ENCODE measurements around the gene SPN. TPM values are rescaled to one million over a fixed set of nuclear protein-coding genes. Genes with fewer than 3 reads are reported as not detected.
"Not testable (repeated sequence)": the region's sequence is repeated elsewhere in the genome, so short reads cannot be mapped to it uniquely, and the experiment has no call there.

Gene SPN
- total RNA-seq, 1 donor from 2014 or later, result 1.5 TPM

GRCh38 chr16:29649588-29650494 lies 13.2 kb upstream of the SPN start:
- no peak for DNase-seq (ENCODE audit: low spot score)
- H3K4me3 Mint-ChIP-seq (ENCODE audit: unreplicated experiment), result no peak overlapping the region
- no peak overlapping the region for H3K27ac Mint-ChIP-seq (ENCODE audit: unreplicated experiment)
- H3K36me3 Mint-ChIP-seq (ENCODE audit: low read depth, unreplicated experiment), result no peaks in the 10 kb centered on the region
- H3K4me1 Mint-ChIP-seq (ENCODE audit: unreplicated experiment), result peaks cover 5% of the 10 kb centered on the region
- TF ChIP-seq, protein P1, sequence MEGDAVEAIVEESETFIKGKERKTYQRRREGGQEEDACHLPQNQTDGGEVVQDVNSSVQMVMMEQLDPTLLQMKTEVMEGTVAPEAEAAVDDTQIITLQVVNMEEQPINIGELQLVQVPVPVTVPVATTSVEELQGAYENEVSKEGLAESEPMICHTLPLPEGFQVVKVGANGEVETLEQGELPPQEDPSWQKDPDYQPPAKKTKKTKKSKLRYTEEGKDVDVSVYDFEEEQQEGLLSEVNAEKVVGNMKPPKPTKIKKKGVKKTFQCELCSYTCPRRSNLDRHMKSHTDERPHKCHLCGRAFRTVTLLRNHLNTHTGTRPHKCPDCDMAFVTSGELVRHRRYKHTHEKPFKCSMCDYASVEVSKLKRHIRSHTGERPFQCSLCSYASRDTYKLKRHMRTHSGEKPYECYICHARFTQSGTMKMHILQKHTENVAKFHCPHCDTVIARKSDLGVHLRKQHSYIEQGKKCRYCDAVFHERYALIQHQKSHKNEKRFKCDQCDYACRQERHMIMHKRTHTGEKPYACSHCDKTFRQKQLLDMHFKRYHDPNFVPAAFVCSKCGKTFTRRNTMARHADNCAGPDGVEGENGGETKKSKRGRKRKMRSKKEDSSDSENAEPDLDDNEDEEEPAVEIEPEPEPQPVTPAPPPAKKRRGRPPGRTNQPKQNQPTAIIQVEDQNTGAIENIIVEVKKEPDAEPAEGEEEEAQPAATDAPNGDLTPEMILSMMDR (IDR thresholded peaks at IDR 0.05; ENCODE audit: unreplicated experiment), result no peak
- H3K27me3 Mint-ChIP-seq (ENCODE audit: unreplicated experiment), result peaks cover 4% of the 10 kb centered on the region
- no peaks in the 10 kb centered on the region for H3K9me3 Mint-ChIP-seq (ENCODE audit: unreplicated experiment)

- H3K27ac Mint-ChIP-seq (ENCODE audit: unreplicated experiment), result no peak overlapping the region
- no peak for DNase-seq (ENCODE audit: low spot score)
- TF ChIP-seq, protein P1 (IDR thresholded peaks at IDR 0.05; ENCODE audit: unreplicated experiment), result no peak
- no peaks in the 10 kb centered on the region for H3K36me3 Mint-ChIP-seq (ENCODE audit: low read depth, unreplicated experiment)
- peaks cover 5% of the 10 kb centered on the region for H3K4me1 Mint-ChIP-seq (ENCODE audit: unreplicated experiment)
- no peak overlapping the region for H3K4me3 Mint-ChIP-seq (ENCODE audit: unreplicated experiment)
- H3K27me3 Mint-ChIP-seq (ENCODE audit: unreplicated experiment), result peaks cover 2% of the 10 kb centered on the region
- H3K9me3 Mint-ChIP-seq (ENCODE audit: unreplicated experiment), result no peaks in the 10 kb centered on the region
These were observed 12.3 kb upstream of the SPN start for GRCh38 chr16:29650771-29651170.

DNA sequence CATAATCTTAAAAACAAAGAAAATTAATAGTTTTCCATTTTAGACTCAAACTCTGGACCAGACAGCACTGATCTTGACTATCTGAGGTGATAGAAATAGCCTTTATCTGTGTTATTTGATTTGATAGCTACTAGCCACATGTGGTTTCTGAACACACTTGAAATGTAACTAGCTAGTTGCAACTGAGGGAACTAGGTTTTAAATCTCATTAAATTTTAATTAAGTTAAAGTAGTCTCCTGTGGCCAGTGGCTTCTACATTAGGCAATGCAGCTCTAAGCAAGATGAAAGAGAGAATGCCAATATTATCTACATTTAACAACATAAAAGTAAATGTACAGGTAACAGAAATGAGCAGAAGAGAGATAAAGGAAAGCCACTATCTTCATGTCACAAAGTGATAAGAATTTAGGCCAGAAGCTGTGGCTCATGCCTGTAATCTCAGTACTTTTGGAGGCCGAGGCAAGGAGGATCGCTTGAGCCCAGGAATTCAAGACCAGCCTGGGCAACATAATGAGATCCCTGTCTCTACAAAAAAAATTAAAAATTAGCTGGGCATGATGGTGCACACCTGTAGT lies 11.2 kb upstream of the SPN start:
- TF ChIP-seq, protein P1 (IDR thresholded peaks at IDR 0.05; ENCODE audit: unreplicated experiment), result no peak
- no peak for DNase-seq (ENCODE audit: low spot score)
- no peak overlapping the region for H3K27ac Mint-ChIP-seq (ENCODE audit: unreplicated experiment)
- H3K9me3 Mint-ChIP-seq (ENCODE audit: unreplicated experiment), result no peaks in the 10 kb centered on the region
- no peak overlapping the region for H3K4me3 Mint-ChIP-seq (ENCODE audit: unreplicated experiment)
- peaks cover 2% of the 10 kb centered on the region for H3K27me3 Mint-ChIP-seq (ENCODE audit: unreplicated experiment)
- no peaks in the 10 kb centered on the region for H3K36me3 Mint-ChIP-seq (ENCODE audit: low read depth, unreplicated experiment)
- peaks cover 5% of the 10 kb centered on the region for H3K4me1 Mint-ChIP-seq (ENCODE audit: unreplicated experiment)

DNA sequence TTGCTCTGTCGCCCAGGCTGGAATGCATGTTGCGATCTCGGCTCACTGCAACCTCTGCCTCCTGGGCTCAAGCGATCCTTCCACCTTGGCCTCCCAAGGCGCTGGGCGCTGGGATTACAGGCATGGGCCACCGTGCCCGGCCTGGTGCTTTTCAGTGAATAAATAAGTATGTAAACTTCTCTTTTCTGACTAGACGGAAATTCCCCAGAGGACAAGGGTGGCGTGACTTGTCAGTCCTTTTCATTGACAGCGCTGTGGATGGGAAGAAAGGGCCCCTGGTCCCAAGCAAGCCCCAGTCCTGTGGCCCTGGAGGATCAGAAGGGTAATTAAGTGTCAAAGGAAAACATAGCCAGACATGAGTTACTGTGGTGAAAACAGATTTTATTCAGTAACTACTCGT lies 9.6 kb upstream of the SPN start:
- TF ChIP-seq, protein P1 (IDR thresholded peaks at IDR 0.05; ENCODE audit: unreplicated experiment), result no peak
- no peak for DNase-seq (ENCODE audit: low spot score)
- Mint-ChIP-seq H3K27ac (ENCODE audit: unreplicated experiment) (no peak overlapping the region), H3K4me1 (ENCODE audit: unreplicated experiment) (peaks cover 5% of the 10 kb centered on the region), H3K27me3 (ENCODE audit: unreplicated experiment) (peaks cover 2% of the 10 kb centered on the region), H3K9me3 (ENCODE audit: unreplicated experiment) (no peaks in the 10 kb centered on the region), H3K4me3 (ENCODE audit: unreplicated experiment) (no peak overlapping the region), H3K36me3 (ENCODE audit: low read depth, unreplicated experiment) (no peaks in the 10 kb centered on the region)

DNA sequence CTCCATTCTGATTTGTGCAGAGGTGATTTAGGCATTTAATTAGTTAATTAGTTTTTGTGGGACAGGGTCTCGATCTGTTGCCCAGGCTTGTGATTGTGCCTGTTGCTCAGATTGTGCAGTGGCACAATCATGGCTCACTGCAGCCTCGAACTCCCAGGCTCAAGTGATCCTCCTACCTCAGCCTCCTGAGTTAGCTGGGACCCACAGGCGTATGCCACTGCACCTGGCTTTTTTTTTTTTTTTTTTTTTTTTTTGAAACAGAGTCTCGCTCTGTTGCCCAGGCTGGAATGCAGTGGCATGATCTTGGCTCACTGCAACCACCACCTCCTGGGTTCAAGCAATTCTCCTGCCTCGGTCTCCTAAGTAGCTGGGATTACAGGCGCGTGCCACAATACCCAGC lies 9.2 kb upstream of the SPN start:
- H3K4me1 Mint-ChIP-seq (ENCODE audit: unreplicated experiment); H3K4me3 Mint-ChIP-seq (ENCODE audit: unreplicated experiment); H3K36me3 Mint-ChIP-seq (ENCODE audit: low read depth, unreplicated experiment): not testable (repeated sequence)

More for the DNA sequence above, 9.2 kb upstream of the SPN start:
- not testable (repeated sequence) for H3K9me3 Mint-ChIP-seq (ENCODE audit: unreplicated experiment); H3K27ac Mint-ChIP-seq (ENCODE audit: unreplicated experiment); H3K27me3 Mint-ChIP-seq (ENCODE audit: unreplicated experiment); DNase-seq (ENCODE audit: low spot score)

Measured in endothelial cell (in vitro differentiated cells).